Tibial nerve (tissue), 4 donors: Measurements from ENCODE around the gene ADSS1.

ENCODE experiments used
- CTCF ChIP-seq, 5 experiments: fragments of 200-600 bp in 3 of 5; fragments of 450-650 bp in 2 of 5; sonication (generic) in 3 of 5; IDR thresholded peaks; one replicate each; pipeline ENCODE4 v1.5.1; 2016 to 2019; ENCODE audit warnings: antibody characterized with exemption in 5 of 5, mild to moderate bottlenecking in 3 of 5, moderate library complexity in 2 of 5
- EP300 ChIP-seq, 2 donors: sonication (generic); formaldehyde crosslinking; IDR thresholded peaks; one replicate each; pipeline ENCODE4 v1.6.1; 2017; ENCODE audit warnings: antibody characterized with exemption in 2 of 2, mild to moderate bottlenecking in 1 of 2
- POLR2A ChIP-seq, 2 donors: fragments of 450-650 bp; IDR thresholded peaks; one replicate each; pipeline ENCODE4 v1.6.1; 2017; ENCODE audit warnings: antibody characterized with exemption in 2 of 2, mild to moderate bottlenecking in 2 of 2, moderate library complexity in 2 of 2

GRCh38 chr14:104719343-104719742 lies 4.7 kb upstream of the ADSS1 start:
- TF ChIP-seq CTCF (IDR thresholded peaks at IDR 0.05) (no peak), EP300 (IDR thresholded peaks at IDR 0.05) (no peak), POLR2A (IDR thresholded peaks at IDR 0.05) (no peak)
